ENCODE results near the gene ERG. TPM values are rescaled to one million over a fixed set of nuclear protein-coding genes. Genes with fewer than 3 reads are reported as not detected.
A peak's percentile ranks its signal among the peaks of the same experiment; 100 is the strongest.

Gene ERG
- polyA plus RNA-seq, 4 donors, result 17.8 to 23.7 (median 20.7) TPM

GRCh38 chr21:38367646-38368045, 130.6 kb downstream of the ERG start:
- no peak for DNase-seq (ENCODE audit: low read depth in 4 of 4, low spot score in 3 of 4)

- DNase-seq (ENCODE audit: low read depth in 4 of 4, low spot score in 3 of 4), result no peak
These were observed 132.8 kb downstream of the ERG start for GRCh38 chr21:38365521-38365920.

GRCh38 chr21:38363693-38364092, 134.6 kb downstream of the ERG start:
- DNase-seq (ENCODE audit: low read depth in 4 of 4, low spot score in 3 of 4), result no peak

GRCh38 chr21:38361324-38361723, 137.0 kb downstream of the ERG start:
- DNase-seq (ENCODE audit: low read depth in 4 of 4, low spot score in 3 of 4), result no peak

GRCh38 chr21:38359835-38360234, 138.4 kb downstream of the ERG start:
- no peak for DNase-seq (ENCODE audit: low read depth in 4 of 4, low spot score in 3 of 4)

- DNase-seq (ENCODE audit: low read depth in 4 of 4, low spot score in 3 of 4), result no peak
These were observed 139.2 kb downstream of the ERG start for GRCh38 chr21:38359090-38359489.

- DNase-seq (ENCODE audit: low read depth in 4 of 4, low spot score in 3 of 4), result no peak
These were observed 139.6 kb downstream of the ERG start for GRCh38 chr21:38358666-38359065.

GRCh38 chr21:38358098-38358497, 140.2 kb downstream of the ERG start:
- no peak for DNase-seq (ENCODE audit: low read depth in 4 of 4, low spot score in 3 of 4)

- no peak for DNase-seq (ENCODE audit: low read depth in 4 of 4, low spot score in 3 of 4)
These were observed 141.2 kb downstream of the ERG start for GRCh38 chr21:38356883-38357625.

- DNase-seq (ENCODE audit: low read depth in 4 of 4, low spot score in 3 of 4), result peak in 2 of 4 donors; percentile 49 to 51
These were observed 142.1 kb downstream of the ERG start for GRCh38 chr21:38355992-38356781.

- DNase-seq (ENCODE audit: low read depth in 4 of 4, low spot score in 3 of 4), result no peak
These were observed 142.9 kb downstream of the ERG start for GRCh38 chr21:38355353-38355752.

GRCh38 chr21:38354746-38355145, 143.5 kb downstream of the ERG start:
- no peak for DNase-seq (ENCODE audit: low read depth in 4 of 4, low spot score in 3 of 4)

GRCh38 chr21:38354231-38354630, 144.0 kb downstream of the ERG start:
- DNase-seq (ENCODE audit: low read depth in 4 of 4, low spot score in 3 of 4), result no peak

- DNase-seq (ENCODE audit: low read depth in 4 of 4, low spot score in 3 of 4), result peak in 3 of 4 donors; percentile 47 to 67 (median 55)
These were observed 145.6 kb downstream of the ERG start for GRCh38 chr21:38352536-38353219.

GRCh38 chr21:38351961-38352521, 146.2 kb downstream of the ERG start:
- no peak for DNase-seq (ENCODE audit: low read depth in 4 of 4, low spot score in 3 of 4)

GRCh38 chr21:38351176-38351959, 146.9 kb downstream of the ERG start:
- DNase-seq (ENCODE audit: low read depth in 4 of 4, low spot score in 3 of 4), result no peak

GRCh38 chr21:38350684-38351083, 147.6 kb downstream of the ERG start:
- DNase-seq (ENCODE audit: low read depth in 4 of 4, low spot score in 3 of 4), result no peak

GRCh38 chr21:38349977-38350376, 148.3 kb downstream of the ERG start:
- no peak for DNase-seq (ENCODE audit: low read depth in 4 of 4, low spot score in 3 of 4)

GRCh38 chr21:38349111-38349746, 149.0 kb downstream of the ERG start:
- DNase-seq (ENCODE audit: low read depth in 4 of 4, low spot score in 3 of 4), result no peak

GRCh38 chr21:38346286-38346685, 152.0 kb downstream of the ERG start:
- no peak for DNase-seq (ENCODE audit: low read depth in 4 of 4, low spot score in 3 of 4)
